Body of pancreas (tissue), 4 donors: ENCODE data around the gene BABAM2.

Experiments used
- CTCF ChIP-seq, 7 experiments: fragments of 450-650 bp in 4 of 7; fragments of 200-600 bp in 3 of 7; sonication (generic) in 3 of 7; IDR thresholded peaks; one replicate each; pipeline ENCODE4 v1.5.1; 2016 to 2019; ENCODE audit warnings: antibody characterized with exemption in 7 of 7
- POLR2A ChIP-seq, 3 donors: fragments of 450-650 bp; IDR thresholded peaks; one replicate each; pipeline ENCODE4 v1.6.1; 2016; ENCODE audit warnings: antibody characterized with exemption in 3 of 3, mild to moderate bottlenecking in 2 of 3

- TF ChIP-seq POLR2A (IDR thresholded peaks at IDR 0.05) (no peak), CTCF (IDR thresholded peaks at IDR 0.05) (no peak)
Observed at GRCh38 chr2:28035816-28036215, 145.3 kb downstream of the BABAM2 start.
